ENCODE results near the gene IL17REL. TPM values are rescaled to one million over a fixed set of nuclear protein-coding genes. Genes with fewer than 3 reads are reported as not detected.

Gene IL17REL
- total and polyA plus RNA-seq, 2 of the 13 experiments (the other 11 are each of a cell fraction or from before 2014, with no cell fraction given), result not detected

DNA sequence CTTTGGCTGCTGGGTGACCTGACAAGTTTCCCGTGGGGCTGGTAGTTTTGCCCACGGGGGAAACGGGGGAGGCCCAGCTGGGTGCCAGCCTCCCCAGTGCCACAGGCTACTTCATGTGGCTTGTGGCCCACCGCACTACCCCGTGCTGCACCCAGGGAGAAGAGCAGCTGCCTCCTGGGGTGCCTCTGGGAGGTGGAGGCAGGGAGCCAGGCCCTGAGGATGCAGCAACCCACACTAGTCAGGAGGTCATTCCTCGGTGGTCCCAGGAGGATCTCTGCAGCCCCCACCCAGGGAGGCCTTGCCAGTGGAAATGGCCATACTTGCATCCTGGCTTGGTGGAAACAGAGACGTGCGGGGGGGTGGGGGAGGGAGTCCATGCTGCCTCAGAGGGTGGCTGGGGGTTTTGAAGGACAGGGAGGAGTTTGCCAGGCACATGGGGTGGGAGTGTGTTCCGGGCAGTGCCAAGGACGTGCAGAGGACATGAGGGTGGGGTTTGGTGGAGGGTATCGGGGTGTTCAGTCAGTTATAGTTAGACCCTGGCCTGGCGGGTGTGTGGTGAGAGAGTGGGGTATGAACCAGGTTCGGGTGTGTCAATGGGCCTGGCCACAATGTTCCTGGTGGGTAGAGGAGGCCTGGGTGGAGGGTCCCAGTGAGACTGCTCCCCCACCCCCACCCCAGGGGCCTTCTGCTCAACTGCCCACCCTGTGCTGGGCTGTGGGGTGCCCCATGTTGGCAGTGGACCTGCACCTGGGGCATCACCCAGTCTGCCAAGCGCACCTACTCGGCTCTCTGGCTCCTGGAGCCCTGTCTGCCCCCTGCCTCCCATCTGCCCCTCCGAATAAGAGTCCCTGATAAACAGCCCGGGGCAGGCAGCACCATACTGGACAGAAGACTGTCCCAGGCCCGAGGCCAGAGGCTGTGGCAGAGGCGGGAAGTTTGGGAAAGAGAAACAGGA is 48.2 kb downstream of the IL17REL start (continued):
- TF ChIP-seq PAF1 (CRISPR knock-in tag; IDR thresholded peaks at IDR 0.05) (peak; percentile 53; the same call in 1 of the 2 replicates), ZNF225 (CRISPR knock-in tag; IDR thresholded peaks at IDR 0.05) (no peak), RBM22 (optimal IDR thresholded peaks at IDR 0.05; ENCODE audit: low read length) (peak; percentile 74), POLR2G (IDR thresholded peaks at IDR 0.05; ENCODE audit: low read depth, low read length) (peak; percentile 58; the same call in 1 of the 2 replicates), HNRNPH1 (optimal IDR thresholded peaks at IDR 0.05; ENCODE audit: low read depth, low read length) (peak; percentile 70), AGO2 (optimal IDR thresholded peaks at IDR 0.05; ENCODE audit: low read depth, low read length) (peak; percentile 89), EHMT2 (IDR thresholded peaks at IDR 0.05; ENCODE audit: borderline replicate concordance, low read depth, low read length) (no peak), ZNF350 (CRISPR knock-in tag; IDR thresholded peaks at IDR 0.05; ENCODE audit: borderline replicate concordance, low read depth) (no peak), ZSCAN31 (CRISPR knock-in tag; IDR thresholded peaks at IDR 0.05; ENCODE audit: low read depth) (no peak)
- TF ChIP-seq, protein P1, sequence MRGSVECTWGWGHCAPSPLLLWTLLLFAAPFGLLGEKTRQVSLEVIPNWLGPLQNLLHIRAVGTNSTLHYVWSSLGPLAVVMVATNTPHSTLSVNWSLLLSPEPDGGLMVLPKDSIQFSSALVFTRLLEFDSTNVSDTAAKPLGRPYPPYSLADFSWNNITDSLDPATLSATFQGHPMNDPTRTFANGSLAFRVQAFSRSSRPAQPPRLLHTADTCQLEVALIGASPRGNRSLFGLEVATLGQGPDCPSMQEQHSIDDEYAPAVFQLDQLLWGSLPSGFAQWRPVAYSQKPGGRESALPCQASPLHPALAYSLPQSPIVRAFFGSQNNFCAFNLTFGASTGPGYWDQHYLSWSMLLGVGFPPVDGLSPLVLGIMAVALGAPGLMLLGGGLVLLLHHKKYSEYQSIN (CRISPR knock-in tag; IDR thresholded peaks at IDR 0.05; ENCODE audit: borderline replicate concordance), result no peak
- TF ChIP-seq, protein P2, sequence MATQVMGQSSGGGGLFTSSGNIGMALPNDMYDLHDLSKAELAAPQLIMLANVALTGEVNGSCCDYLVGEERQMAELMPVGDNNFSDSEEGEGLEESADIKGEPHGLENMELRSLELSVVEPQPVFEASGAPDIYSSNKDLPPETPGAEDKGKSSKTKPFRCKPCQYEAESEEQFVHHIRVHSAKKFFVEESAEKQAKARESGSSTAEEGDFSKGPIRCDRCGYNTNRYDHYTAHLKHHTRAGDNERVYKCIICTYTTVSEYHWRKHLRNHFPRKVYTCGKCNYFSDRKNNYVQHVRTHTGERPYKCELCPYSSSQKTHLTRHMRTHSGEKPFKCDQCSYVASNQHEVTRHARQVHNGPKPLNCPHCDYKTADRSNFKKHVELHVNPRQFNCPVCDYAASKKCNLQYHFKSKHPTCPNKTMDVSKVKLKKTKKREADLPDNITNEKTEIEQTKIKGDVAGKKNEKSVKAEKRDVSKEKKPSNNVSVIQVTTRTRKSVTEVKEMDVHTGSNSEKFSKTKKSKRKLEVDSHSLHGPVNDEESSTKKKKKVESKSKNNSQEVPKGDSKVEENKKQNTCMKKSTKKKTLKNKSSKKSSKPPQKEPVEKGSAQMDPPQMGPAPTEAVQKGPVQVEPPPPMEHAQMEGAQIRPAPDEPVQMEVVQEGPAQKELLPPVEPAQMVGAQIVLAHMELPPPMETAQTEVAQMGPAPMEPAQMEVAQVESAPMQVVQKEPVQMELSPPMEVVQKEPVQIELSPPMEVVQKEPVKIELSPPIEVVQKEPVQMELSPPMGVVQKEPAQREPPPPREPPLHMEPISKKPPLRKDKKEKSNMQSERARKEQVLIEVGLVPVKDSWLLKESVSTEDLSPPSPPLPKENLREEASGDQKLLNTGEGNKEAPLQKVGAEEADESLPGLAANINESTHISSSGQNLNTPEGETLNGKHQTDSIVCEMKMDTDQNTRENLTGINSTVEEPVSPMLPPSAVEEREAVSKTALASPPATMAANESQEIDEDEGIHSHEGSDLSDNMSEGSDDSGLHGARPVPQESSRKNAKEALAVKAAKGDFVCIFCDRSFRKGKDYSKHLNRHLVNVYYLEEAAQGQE (IDR thresholded peaks at IDR 0.05; ENCODE audit: borderline replicate concordance in 1 of 2, low read depth in 1 of 2, low read length in 2 of 2), result no peak
- TF ChIP-seq, protein P3, sequence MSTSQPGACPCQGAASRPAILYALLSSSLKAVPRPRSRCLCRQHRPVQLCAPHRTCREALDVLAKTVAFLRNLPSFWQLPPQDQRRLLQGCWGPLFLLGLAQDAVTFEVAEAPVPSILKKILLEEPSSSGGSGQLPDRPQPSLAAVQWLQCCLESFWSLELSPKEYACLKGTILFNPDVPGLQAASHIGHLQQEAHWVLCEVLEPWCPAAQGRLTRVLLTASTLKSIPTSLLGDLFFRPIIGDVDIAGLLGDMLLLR (CRISPR knock-in tag; IDR thresholded peaks at IDR 0.05), result no peak
- TF ChIP-seq, protein P4, sequence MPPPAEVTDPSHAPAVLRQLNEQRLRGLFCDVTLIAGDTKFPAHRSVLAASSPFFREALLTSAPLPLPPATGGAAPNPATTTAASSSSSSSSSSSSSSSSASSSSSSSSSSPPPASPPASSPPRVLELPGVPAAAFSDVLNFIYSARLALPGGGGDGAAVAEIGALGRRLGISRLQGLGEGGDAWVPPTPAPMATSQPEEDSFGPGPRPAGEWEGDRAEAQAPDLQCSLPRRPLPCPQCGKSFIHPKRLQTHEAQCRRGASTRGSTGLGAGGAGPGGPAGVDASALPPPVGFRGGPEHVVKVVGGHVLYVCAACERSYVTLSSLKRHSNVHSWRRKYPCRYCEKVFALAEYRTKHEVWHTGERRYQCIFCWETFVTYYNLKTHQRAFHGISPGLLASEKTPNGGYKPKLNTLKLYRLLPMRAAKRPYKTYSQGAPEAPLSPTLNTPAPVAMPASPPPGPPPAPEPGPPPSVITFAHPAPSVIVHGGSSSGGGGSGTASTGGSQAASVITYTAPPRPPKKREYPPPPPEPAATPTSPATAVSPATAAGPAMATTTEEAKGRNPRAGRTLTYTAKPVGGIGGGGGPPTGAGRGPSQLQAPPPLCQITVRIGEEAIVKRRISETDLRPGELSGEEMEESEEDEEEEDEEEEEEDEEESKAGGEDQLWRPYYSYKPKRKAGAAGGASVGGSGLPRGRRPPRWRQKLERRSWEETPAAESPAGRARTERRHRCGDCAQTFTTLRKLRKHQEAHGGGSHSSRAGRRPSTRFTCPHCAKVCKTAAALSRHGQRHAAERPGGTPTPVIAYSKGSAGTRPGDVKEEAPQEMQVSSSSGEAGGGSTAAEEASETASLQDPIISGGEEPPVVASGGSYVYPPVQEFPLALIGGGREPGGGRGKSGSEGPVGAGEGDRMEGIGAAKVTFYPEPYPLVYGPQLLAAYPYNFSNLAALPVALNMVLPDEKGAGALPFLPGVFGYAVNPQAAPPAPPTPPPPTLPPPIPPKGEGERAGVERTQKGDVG (CRISPR knock-in tag; IDR thresholded peaks at IDR 0.05; ENCODE audit: borderline replicate concordance), result no peak
- TF ChIP-seq, protein P5, sequence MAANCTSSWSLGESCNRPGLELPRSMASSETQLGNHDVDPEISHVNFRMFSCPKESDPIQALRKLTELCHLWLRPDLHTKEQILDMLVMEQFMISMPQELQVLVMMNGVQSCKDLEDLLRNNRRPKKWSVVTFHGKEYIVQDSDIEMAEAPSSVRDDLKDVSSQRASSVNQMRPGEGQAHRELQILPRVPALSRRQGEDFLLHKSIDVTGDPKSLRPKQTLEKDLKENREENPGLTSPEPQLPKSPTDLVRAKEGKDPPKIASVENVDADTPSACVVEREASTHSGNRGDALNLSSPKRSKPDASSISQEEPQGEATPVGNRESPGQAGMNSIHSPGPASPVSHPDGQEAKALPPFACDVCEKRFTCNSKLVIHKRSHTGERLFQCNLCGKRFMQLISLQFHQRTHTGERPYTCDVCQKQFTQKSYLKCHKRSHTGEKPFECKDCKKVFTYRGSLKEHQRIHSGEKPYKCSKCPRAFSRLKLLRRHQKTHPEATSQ (CRISPR knock-in tag; IDR thresholded peaks at IDR 0.05; ENCODE audit: borderline replicate concordance), result no peak

Measured in HepG2 (cell line).